Measurements from ENCODE around the gene MARCO. TPM values are rescaled to one million over a fixed set of nuclear protein-coding genes. Genes with fewer than 3 reads are reported as not detected.

Gene MARCO
- total RNA-seq, 1 experiment from 2014 or later = 0.26 TPM

DNA sequence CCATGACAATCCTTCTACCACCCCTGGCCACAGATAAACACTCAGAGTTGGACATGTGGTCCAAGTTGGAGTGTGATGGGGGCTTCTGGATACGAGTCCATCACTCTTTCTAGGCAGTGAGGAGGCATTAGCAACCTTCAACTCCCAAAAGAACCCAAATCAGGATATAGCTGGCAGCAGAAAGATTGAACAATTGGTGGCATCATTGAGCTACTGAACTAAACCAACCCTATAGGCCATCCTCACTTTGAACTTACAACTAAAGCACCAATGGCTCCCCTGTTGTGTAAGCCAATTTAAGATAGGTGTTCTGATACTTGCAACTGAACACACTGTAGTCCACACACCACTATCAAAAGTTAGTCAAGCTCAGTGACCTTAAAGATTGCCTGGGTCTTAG is 24.0 kb upstream of the MARCO start:
- Histone ChIP-seq H3K4me1 (ENCODE audit: control insufficient read depth, insufficient read depth, low read length) (no peaks in the 10 kb centered on the region), H3K36me3 (ENCODE audit: control insufficient read depth, insufficient read depth, low read length) (no peaks in the 10 kb centered on the region), H3K9me3 (ENCODE audit: control insufficient read depth, insufficient read depth, low read depth, low read length) (no peaks in the 10 kb centered on the region), H3K27me3 (ENCODE audit: control insufficient read depth, insufficient read depth, low read length) (peaks cover 10% of the 10 kb centered on the region), H3K27ac (ENCODE audit: low read length) (no peak overlapping the region), H3K4me3 (ENCODE audit: low read depth in 2 of 2, low read length in 2 of 2) (no peak overlapping the region)
- no TSS peak for BruUV-seq (replicated peaks)
- ChIA-PET POLR2A (no interaction called here), CTCF (no interaction called here)
- no peak for ATAC-seq
- no peak for TF ChIP-seq TCF7L2 (IDR thresholded peaks at IDR 0.05; ENCODE audit: low read depth, low read length)
- TF ChIP-seq, protein P1, sequence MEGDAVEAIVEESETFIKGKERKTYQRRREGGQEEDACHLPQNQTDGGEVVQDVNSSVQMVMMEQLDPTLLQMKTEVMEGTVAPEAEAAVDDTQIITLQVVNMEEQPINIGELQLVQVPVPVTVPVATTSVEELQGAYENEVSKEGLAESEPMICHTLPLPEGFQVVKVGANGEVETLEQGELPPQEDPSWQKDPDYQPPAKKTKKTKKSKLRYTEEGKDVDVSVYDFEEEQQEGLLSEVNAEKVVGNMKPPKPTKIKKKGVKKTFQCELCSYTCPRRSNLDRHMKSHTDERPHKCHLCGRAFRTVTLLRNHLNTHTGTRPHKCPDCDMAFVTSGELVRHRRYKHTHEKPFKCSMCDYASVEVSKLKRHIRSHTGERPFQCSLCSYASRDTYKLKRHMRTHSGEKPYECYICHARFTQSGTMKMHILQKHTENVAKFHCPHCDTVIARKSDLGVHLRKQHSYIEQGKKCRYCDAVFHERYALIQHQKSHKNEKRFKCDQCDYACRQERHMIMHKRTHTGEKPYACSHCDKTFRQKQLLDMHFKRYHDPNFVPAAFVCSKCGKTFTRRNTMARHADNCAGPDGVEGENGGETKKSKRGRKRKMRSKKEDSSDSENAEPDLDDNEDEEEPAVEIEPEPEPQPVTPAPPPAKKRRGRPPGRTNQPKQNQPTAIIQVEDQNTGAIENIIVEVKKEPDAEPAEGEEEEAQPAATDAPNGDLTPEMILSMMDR (IDR thresholded peaks at IDR 0.05) = no peak
- no peak for TF ChIP-seq POLR2AphosphoS5 (IDR thresholded peaks at IDR 0.05; ENCODE audit: low read depth, low read length)
- TF ChIP-seq SIN3A (IDR thresholded peaks at IDR 0.05; ENCODE audit: borderline replicate concordance, insufficient read depth, low read depth, low read length) = no peak
- TF ChIP-seq REST (IDR thresholded peaks at IDR 0.05; ENCODE audit: insufficient read depth in 1 of 2, low read depth in 2 of 2, low read length in 1 of 2) = no peak
- no peak for DNase-seq (ENCODE audit: low read depth, low spot score)
- intact Hi-C loops (cut with micrococcal nuclease; ENCODE audit: unreplicated experiment) (no loop called here), in situ Hi-C loops (cut with HindIII; ENCODE audit: low pct_unique_long_range_greater_than_20kb, low sequenced_read_pairs) (no loop called here)

GRCh38 chr2:118921646-118922045 is 20.3 kb upstream of the MARCO start:
- intact Hi-C loops (cut with micrococcal nuclease; ENCODE audit: unreplicated experiment) = no loop called here
- Histone ChIP-seq H3K4me3 (ENCODE audit: low read depth in 2 of 2, low read length in 2 of 2) (no peak overlapping the region), H3K27me3 (ENCODE audit: control insufficient read depth, insufficient read depth, low read length) (peaks cover 8% of the 10 kb centered on the region), H3K4me1 (ENCODE audit: control insufficient read depth, insufficient read depth, low read length) (no peaks in the 10 kb centered on the region), H3K36me3 (ENCODE audit: control insufficient read depth, insufficient read depth, low read length) (no peaks in the 10 kb centered on the region), H3K27ac (ENCODE audit: low read length) (no peak overlapping the region), H3K9me3 (ENCODE audit: control insufficient read depth, insufficient read depth, low read depth, low read length) (no peaks in the 10 kb centered on the region)
- no peak for ATAC-seq
- DNase-seq (ENCODE audit: low read depth, low spot score) = no peak
- in situ Hi-C loops (cut with HindIII; ENCODE audit: low pct_unique_long_range_greater_than_20kb, low sequenced_read_pairs) = no loop called here
- no peak for TF ChIP-seq TCF7L2 (IDR thresholded peaks at IDR 0.05; ENCODE audit: low read depth, low read length)
- TF ChIP-seq SIN3A (IDR thresholded peaks at IDR 0.05; ENCODE audit: borderline replicate concordance, insufficient read depth, low read depth, low read length) = no peak
- TF ChIP-seq, protein P1 (IDR thresholded peaks at IDR 0.05) = no peak
- no peak for TF ChIP-seq POLR2AphosphoS5 (IDR thresholded peaks at IDR 0.05; ENCODE audit: low read depth, low read length)
- no peak for TF ChIP-seq REST (IDR thresholded peaks at IDR 0.05; ENCODE audit: insufficient read depth in 1 of 2, low read depth in 2 of 2, low read length in 1 of 2)
- BruUV-seq (replicated peaks) = no TSS peak
- ChIA-PET POLR2A (interaction anchor here (0.6 kb wide), 1 partner anchor 148 kb away, joined by 3 read pairs; no protein-coding TSS in a partner anchor), CTCF (no interaction called here)
